Measurements from ENCODE around the gene CUL4A. TPM values are rescaled to one million over a fixed set of nuclear protein-coding genes. Genes with fewer than 3 reads are reported as not detected.

CUL4A gene
- total RNA-seq, 1 experiment from 2014 or later, result 91.0 TPM

GRCh38 chr13:113186061-113186900 is 23.1 kb upstream of the CUL4A start:
- H3K36me3 ChIP-seq (ENCODE audit: low read depth), result peaks cover 52% of the 10 kb centered on the region
- H2AFZ ChIP-seq, result no peak overlapping the region
- BruUV-seq (replicated peaks), result no TSS peak
- H3K79me2 ChIP-seq (ENCODE audit: low read depth), result peaks cover 23% of the 10 kb centered on the region
- no peaks in the 10 kb centered on the region for H3K27me3 ChIP-seq (ENCODE audit: insufficient read depth, low read depth)
- DNase-seq, result no peak
- POLR2A ChIA-PET (ENCODE audit: unreplicated experiment), result no interaction called here
- no peaks in the 10 kb centered on the region for H3K9me2 ChIP-seq (ENCODE audit: insufficient read depth)
- H3F3A ChIP-seq (ENCODE audit: insufficient read depth, low read depth), result peaks cover 25% of the 10 kb centered on the region
- H3K4me1 ChIP-seq (replicated peaks; ENCODE audit: insufficient read depth), result peaks cover 18% of the 10 kb centered on the region
- peaks cover 7% of the 10 kb centered on the region for H4K20me1 ChIP-seq (ENCODE audit: insufficient read depth)
- H3K4me2 ChIP-seq, result no peak overlapping the region
- CTCF ChIA-PET, result no interaction called here
- intact Hi-C loops (cut with micrococcal nuclease; ENCODE audit: unreplicated experiment), result no loop called here
- peak overlapping the region; percentile 66 for H3K27ac ChIP-seq
- no peak for TF ChIP-seq CTCF (conservative IDR thresholded peaks at IDR 0.05)
- TF ChIP-seq EZH2 (IDR thresholded peaks at IDR 0.05; ENCODE audit: low read depth), result no peak
- H3K9me3 ChIP-seq (ENCODE audit: insufficient read depth, low read depth), result no peaks in the 10 kb centered on the region
- no peak overlapping the region for H3K4me3 ChIP-seq

DNA sequence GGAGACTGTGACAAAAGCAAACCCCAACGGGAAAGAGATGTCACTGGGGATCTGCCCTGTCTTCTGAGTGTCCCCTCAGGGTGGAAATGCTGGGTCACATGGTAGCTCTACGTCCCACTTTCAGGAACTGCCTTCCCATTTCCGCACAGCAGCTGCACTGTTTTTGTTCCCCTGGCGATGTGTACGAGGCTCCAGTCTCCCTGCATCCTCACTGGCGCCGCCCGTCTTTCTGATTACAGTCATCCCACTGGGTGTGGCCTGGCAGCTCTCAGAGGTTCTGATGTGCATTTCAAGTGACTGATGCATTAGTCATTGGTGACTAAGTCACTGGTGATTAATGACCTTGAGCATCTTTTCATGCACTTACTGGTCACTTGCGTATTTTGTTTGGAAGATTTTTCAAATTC is 22.1 kb upstream of the CUL4A start:
- H3K4me1 ChIP-seq (replicated peaks; ENCODE audit: insufficient read depth), result peaks cover 18% of the 10 kb centered on the region
- no peaks in the 10 kb centered on the region for H3K9me3 ChIP-seq (ENCODE audit: insufficient read depth, low read depth)
- intact Hi-C loops (cut with micrococcal nuclease; ENCODE audit: unreplicated experiment), result loop anchor here (1.0 kb wide), 1 partner anchor 9 kb away; no protein-coding TSS in a partner anchor
- H3K36me3 ChIP-seq (ENCODE audit: low read depth), result peaks cover 43% of the 10 kb centered on the region
- CTCF ChIA-PET, result no interaction called here
- H2AFZ ChIP-seq, result no peak overlapping the region
- peak; percentile 92 to 99 for DNase-seq
- peak overlapping the region; percentile 74 for H3K27ac ChIP-seq
- H3K9me2 ChIP-seq (ENCODE audit: insufficient read depth), result no peaks in the 10 kb centered on the region
- H3K4me2 ChIP-seq, result peak overlapping the region; percentile 56
- H3K4me3 ChIP-seq, result no peak overlapping the region
- H3K79me2 ChIP-seq (ENCODE audit: low read depth), result peaks cover 23% of the 10 kb centered on the region
- H4K20me1 ChIP-seq (ENCODE audit: insufficient read depth), result peaks cover 8% of the 10 kb centered on the region
- TF ChIP-seq EZH2 (IDR thresholded peaks at IDR 0.05; ENCODE audit: low read depth) (no peak), CTCF (conservative IDR thresholded peaks at IDR 0.05) (0 out of 2 replicates have a peak, but pooled peaks have one; percentile 26)
- H3F3A ChIP-seq (ENCODE audit: insufficient read depth, low read depth), result peaks cover 25% of the 10 kb centered on the region
- POLR2A ChIA-PET (ENCODE audit: unreplicated experiment), result interaction anchor here (0.6 kb wide), 1 partner anchor 242 kb away, joined by 8 read pairs; no protein-coding TSS in a partner anchor
- no TSS peak for BruUV-seq (replicated peaks)
- H3K27me3 ChIP-seq (ENCODE audit: insufficient read depth, low read depth), result no peaks in the 10 kb centered on the region

- CTCF ChIA-PET, result no interaction called here
- Histone ChIP-seq H3K4me1 (replicated peaks; ENCODE audit: insufficient read depth) (peaks cover 18% of the 10 kb centered on the region), H3K9me2 (ENCODE audit: insufficient read depth) (no peaks in the 10 kb centered on the region), H3K27me3 (ENCODE audit: insufficient read depth, low read depth) (no peaks in the 10 kb centered on the region), H3K27ac (peak overlapping the region; percentile 74), H3F3A (ENCODE audit: insufficient read depth, low read depth) (peaks cover 25% of the 10 kb centered on the region), H3K79me2 (ENCODE audit: low read depth) (peaks cover 23% of the 10 kb centered on the region), H3K4me3 (no peak overlapping the region), H3K4me2 (peak overlapping the region; percentile 17; the same call in 1 of the 2 replicates), H3K36me3 (ENCODE audit: low read depth) (peaks cover 35% of the 10 kb centered on the region), H3K9me3 (ENCODE audit: insufficient read depth, low read depth) (no peaks in the 10 kb centered on the region), H4K20me1 (ENCODE audit: insufficient read depth) (peaks cover 11% of the 10 kb centered on the region), H2AFZ (no peak overlapping the region)
- no peak for TF ChIP-seq CTCF (conservative IDR thresholded peaks at IDR 0.05)
- no peak for TF ChIP-seq EZH2 (IDR thresholded peaks at IDR 0.05; ENCODE audit: low read depth)
- peak in 1 of 2 experiments; percentile 33 for DNase-seq
- intact Hi-C loops (cut with micrococcal nuclease; ENCODE audit: unreplicated experiment), result loop anchor here (1.0 kb wide), 1 partner anchor 10 kb away; no protein-coding TSS in a partner anchor
- POLR2A ChIA-PET (ENCODE audit: unreplicated experiment), result interaction anchor here (0.6 to 0.7 kb wide), 2 partner anchors 21 to 242 kb away, joined by 7 to 8 read pairs; partner anchors contain the start of gene PCID2
- no TSS peak for BruUV-seq (replicated peaks)
Measured at GRCh38 chr13:113187883-113188665, 21.3 kb upstream of the CUL4A start.
